DOHH2 (cell line): Measurements from ENCODE around the gene VSNL1.

Experiments used
- CTCF ChIP-seq: fragments of 200-600 bp; sonication (generic); IDR thresholded peaks from one replicate; pipeline ENCODE4 v1.5.1; 2014; ENCODE audit warnings: antibody characterized with exemption, mild to moderate bottlenecking, low read depth, low read length; ENCODE audit not compliant: poor library complexity, severe bottlenecking
- EZH2phosphoT487 ChIP-seq: fragments of 200-600 bp; sonication (generic); IDR thresholded peaks from 2 replicates; pipeline ENCODE4 v1.6.1; 2017; ENCODE audit warnings: borderline replicate concordance, mild to moderate bottlenecking, antibody characterized with exemption, low read length, moderate library complexity, mixed read lengths

GRCh38 chr2:17542471-17542870 lies 2.0 kb downstream of the VSNL1 start:
- TF ChIP-seq CTCF = no peak
- no peak for TF ChIP-seq EZH2phosphoT487
